CD4-positive, alpha-beta memory T cell (primary cell): ENCODE data around the gene GGT6. TPM values are rescaled to one million over a fixed set of nuclear protein-coding genes. Genes with fewer than 3 reads are reported as not detected.

Source experiments
- CTCF ChIA-PET: fragments of 350-600 bp; sonication (Branson Sonifier 250); formaldehyde crosslinking; loops from one replicate; lab custom pipeline; 2021; ENCODE audit warnings: inconsistent platforms; ENCODE audit not compliant: partially characterized antibody; lab: Charles Lee
- POLR2A ChIA-PET: fragments of 350-600 bp; sonication (Branson Sonifier 250); formaldehyde crosslinking; loops from one replicate; lab custom pipeline; 2021; ENCODE audit not compliant: partially characterized antibody; lab: Charles Lee
- DNase-seq, 5 donors: peaks; one replicate each; pipeline versions ENCODE4 v3.0.0 to v3.0.0-alpha.2; 2020 to 2022; ENCODE audit warnings: mixed read lengths in 1 of 5
- H3K27ac ChIP-seq: one replicate; pipeline ENCODE4 v1.7.0; 2013; ENCODE audit warnings: low read depth, low read length
- H3K27me3 ChIP-seq: 2 replicates; pipeline ENCODE4 v1.7.0; 2013; ENCODE audit warnings: mild to moderate bottlenecking, low read length, moderate library complexity; ENCODE audit not compliant: insufficient read depth
- H3K36me3 ChIP-seq: 2 replicates; pipeline ENCODE4 v1.7.0; 2013; ENCODE audit warnings: mild to moderate bottlenecking, low read length, moderate library complexity; ENCODE audit not compliant: insufficient read depth
- H3K4me1 ChIP-seq: 2 replicates; pipeline ENCODE4 v1.7.0; 2013; ENCODE audit warnings: mild to moderate bottlenecking, low read length, moderate library complexity; ENCODE audit not compliant: insufficient read depth
- H3K4me3 ChIP-seq, 2 donors: one replicate each; pipeline ENCODE4 v1.7.0; 2013; ENCODE audit warnings: low read length in 2 of 2, mild to moderate bottlenecking in 1 of 2
- H3K9me3 ChIP-seq, 2 donors: one replicate each; pipeline ENCODE4 v1.7.0; 2013; ENCODE audit warnings: low read length in 2 of 2, control low read depth in 1 of 2; ENCODE audit not compliant: control insufficient read depth in 1 of 2
- H3K27ac Mint-ChIP-seq, 7 donors: one replicate each; pipeline ENCODE4 v1.8.0; 2020 to 2021; ENCODE audit warnings: mixed read lengths in 7 of 7, mild to moderate bottlenecking in 6 of 7, inconsistent platforms in 3 of 7, moderate library complexity in 3 of 7
- H3K27me3 Mint-ChIP-seq, 2 donors: one replicate each; pipeline ENCODE4 v1.8.0; 2020 to 2021; ENCODE audit warnings: mixed read lengths in 2 of 2
- H3K36me3 Mint-ChIP-seq, 2 donors: one replicate each; pipeline ENCODE4 v1.8.0; 2020 to 2021; ENCODE audit warnings: mixed read lengths in 2 of 2, inconsistent platforms in 1 of 2, mild to moderate bottlenecking in 1 of 2
- H3K4me1 Mint-ChIP-seq, 4 donors: one replicate each; pipeline ENCODE4 v1.8.0; 2020 to 2021; ENCODE audit warnings: mixed read lengths in 4 of 4, mild to moderate bottlenecking in 1 of 4
- H3K4me3 Mint-ChIP-seq, 8 donors: one replicate each; pipeline ENCODE4 v1.8.0; 2020 to 2021; ENCODE audit warnings: mixed read lengths in 8 of 8, mild to moderate bottlenecking in 7 of 8, moderate library complexity in 6 of 8, inconsistent platforms in 3 of 8
- H3K9me3 Mint-ChIP-seq, 8 donors: one replicate each; pipeline ENCODE4 v1.8.0; 2020 to 2021; ENCODE audit warnings: mixed read lengths in 8 of 8, mild to moderate bottlenecking in 5 of 8, inconsistent platforms in 3 of 8, moderate library complexity in 1 of 8
- intact Hi-C: fragments of 100-400 bp; cut with micrococcal nuclease; formaldehyde crosslinking; loops from one replicate; pipeline ENCODE4 v1.15.1; 2023
- polyA plus RNA-seq, 2 donors: library from polyadenylated mRNA; unstranded; fragments of 300-500 nt; fragmentation: Illumina TruSeq; gene quantifications; one replicate each; pipeline ENCODE4 v1.2.3, GENCODE V29; 2021
- total RNA-seq, 2 experiments: library from RNA; stranded (reverse); gene quantifications; one replicate each; pipeline ENCODE4 v1.2.3, GENCODE V29; 2021

The GGT6 gene
- total and polyA plus RNA-seq, 4 experiments from 2014 or later, result not detected

DNA sequence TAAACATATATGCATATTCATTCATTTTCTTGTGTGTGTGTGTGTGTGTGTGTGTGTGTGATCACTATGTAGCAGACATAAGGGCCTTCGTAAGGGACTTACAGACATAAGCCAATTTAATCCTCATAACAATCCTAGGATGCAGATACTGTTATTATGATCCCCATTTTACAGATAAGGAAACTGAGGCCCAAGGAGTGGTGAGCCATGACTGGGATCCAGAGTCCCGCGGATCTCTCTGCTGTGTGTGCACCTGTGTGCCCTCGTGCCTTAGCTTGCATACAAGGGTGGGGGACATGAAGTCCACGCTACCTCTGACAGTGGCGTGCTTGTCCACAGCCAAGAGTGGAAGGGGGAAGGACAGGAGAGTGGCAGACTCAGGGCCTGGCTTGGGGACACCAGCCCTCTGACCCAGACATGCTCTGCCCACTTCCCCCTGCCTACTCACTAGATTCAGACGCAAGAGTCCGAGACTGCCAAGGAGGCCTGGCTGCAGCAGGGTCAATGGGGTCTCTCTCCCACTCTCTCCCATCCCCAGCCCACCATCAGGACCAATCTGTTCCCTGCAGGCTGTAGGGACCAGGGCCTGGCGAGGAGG lies 14.2 kb upstream of the GGT6 start:
- H3K9me3 ChIP-seq, result no peaks in the 10 kb centered on the region
- H3K27me3 Mint-ChIP-seq, result no peaks in the 10 kb centered on the region
- no peak overlapping the region for H3K27ac ChIP-seq
- no peak overlapping the region for H3K4me3 ChIP-seq
- ChIA-PET POLR2A (no interaction called here), CTCF (no interaction called here)
- H3K36me3 Mint-ChIP-seq, result no peaks in the 10 kb centered on the region
- no peaks in the 10 kb centered on the region for H3K27me3 ChIP-seq
- no peaks in the 10 kb centered on the region for H3K36me3 ChIP-seq
- H3K9me3 Mint-ChIP-seq, result no peaks in the 10 kb centered on the region
- H3K4me1 Mint-ChIP-seq, result peaks cover 10 to 23% (median 14%) of the 10 kb centered on the region in 4 donors
- H3K4me1 ChIP-seq, result peaks cover 8% of the 10 kb centered on the region
- no peak for DNase-seq
- H3K27ac Mint-ChIP-seq, result peak overlapping the region in 3 of 7 donors; percentile 7 to 46 (median 42)
- no peak overlapping the region for H3K4me3 Mint-ChIP-seq
- intact Hi-C loops, result no loop called here

GRCh38 chr17:4573669-4574068 lies 13.3 kb upstream of the GGT6 start:
- Histone ChIP-seq H3K4me3 (no peak overlapping the region), H3K36me3 (no peaks in the 10 kb centered on the region), H3K27ac (no peak overlapping the region), H3K4me1 (peaks cover 8% of the 10 kb centered on the region), H3K27me3 (no peaks in the 10 kb centered on the region), H3K9me3 (no peaks in the 10 kb centered on the region)
- Mint-ChIP-seq H3K27ac (peak overlapping the region in 6 of 7 donors; percentile 37 to 81 (median 56)), H3K4me3 (no peak overlapping the region), H3K4me1 (peaks cover 10 to 23% (median 15%) of the 10 kb centered on the region in 4 donors), H3K9me3 (no peaks in the 10 kb centered on the region), H3K36me3 (no peaks in the 10 kb centered on the region), H3K27me3 (no peaks in the 10 kb centered on the region)
- POLR2A ChIA-PET, result no interaction called here
- CTCF ChIA-PET, result no interaction called here
- intact Hi-C loops, result no loop called here
- peak in 4 of 5 donors; percentile 36 to 83 (median 46) for DNase-seq

DNA sequence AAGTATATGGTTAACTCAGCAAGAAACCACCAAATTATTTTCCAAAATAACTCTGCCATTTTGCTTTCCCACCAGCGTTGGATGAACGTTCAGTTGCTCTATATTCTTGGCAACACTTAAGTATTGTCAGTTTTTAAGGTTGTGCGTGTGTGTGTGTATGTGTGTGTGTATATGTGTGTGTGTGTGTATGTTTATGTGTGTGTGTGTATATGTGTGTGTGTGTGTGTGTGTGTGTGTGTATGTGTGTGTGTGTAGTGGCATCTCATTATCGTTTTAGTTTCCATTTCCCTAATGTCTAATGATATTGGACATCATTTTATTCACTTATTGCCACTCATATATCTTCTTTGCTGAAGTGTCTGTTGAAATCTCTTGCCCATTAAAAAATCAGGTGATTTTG lies 12.7 kb upstream of the GGT6 start:
- Mint-ChIP-seq H3K4me1 (peaks cover 10 to 23% (median 15%) of the 10 kb centered on the region in 4 donors), H3K9me3 (no peaks in the 10 kb centered on the region), H3K36me3 (no peaks in the 10 kb centered on the region), H3K4me3 (no peak overlapping the region), H3K27ac (peak overlapping the region in 5 of 7 donors; percentile 11 to 81 (median 61)), H3K27me3 (no peaks in the 10 kb centered on the region)
- no peaks in the 10 kb centered on the region for H3K9me3 ChIP-seq
- ChIA-PET CTCF (no interaction called here), POLR2A (no interaction called here)
- peaks cover 8% of the 10 kb centered on the region for H3K4me1 ChIP-seq
- no peaks in the 10 kb centered on the region for H3K36me3 ChIP-seq
- H3K27ac ChIP-seq, result no peak overlapping the region
- no peaks in the 10 kb centered on the region for H3K27me3 ChIP-seq
- intact Hi-C loops, result no loop called here
- no peak for DNase-seq
- no peak overlapping the region for H3K4me3 ChIP-seq

- Histone ChIP-seq H3K27me3 (no peaks in the 10 kb centered on the region), H3K9me3 (no peaks in the 10 kb centered on the region), H3K4me1 (peaks cover 8% of the 10 kb centered on the region), H3K4me3 (no peak overlapping the region), H3K27ac (no peak overlapping the region), H3K36me3 (no peaks in the 10 kb centered on the region)
- Mint-ChIP-seq H3K4me3 (no peak overlapping the region), H3K9me3 (no peaks in the 10 kb centered on the region), H3K4me1 (peaks cover 10 to 23% (median 15%) of the 10 kb centered on the region in 4 donors), H3K27me3 (no peaks in the 10 kb centered on the region), H3K27ac (no peak overlapping the region), H3K36me3 (no peaks in the 10 kb centered on the region)
- intact Hi-C loops, result no loop called here
- CTCF ChIA-PET, result no interaction called here
- POLR2A ChIA-PET, result no interaction called here
- DNase-seq, result no peak
Observed at GRCh38 chr17:4572131-4572530, 11.8 kb upstream of the GGT6 start.

DNA sequence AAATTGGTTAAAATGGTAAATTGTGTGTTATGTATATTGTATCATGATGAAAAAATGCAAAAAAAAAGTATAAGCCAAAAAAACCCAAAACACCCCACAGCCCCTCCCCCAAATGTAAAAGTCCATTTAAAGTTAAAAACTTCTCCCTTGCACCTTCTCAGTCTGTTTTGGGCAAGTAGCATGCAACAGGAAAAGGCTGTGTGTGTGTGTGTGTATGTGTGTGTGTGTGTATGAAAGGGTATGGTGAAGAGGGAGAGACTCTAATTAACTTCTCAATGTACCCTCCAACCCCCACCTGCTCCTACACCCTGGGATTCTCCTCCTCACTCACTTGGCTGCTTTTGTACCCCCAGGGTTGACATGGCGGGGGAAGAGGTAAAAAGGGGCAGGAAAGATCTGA lies 9.2 kb upstream of the GGT6 start:
- Histone ChIP-seq H3K36me3 (no peaks in the 10 kb centered on the region), H3K4me3 (no peak overlapping the region), H3K9me3 (no peaks in the 10 kb centered on the region), H3K27ac (no peak overlapping the region), H3K4me1 (peaks cover 16% of the 10 kb centered on the region), H3K27me3 (no peaks in the 10 kb centered on the region)
- H3K4me1 Mint-ChIP-seq, result peaks cover 17 to 36% (median 24%) of the 10 kb centered on the region in 4 donors
- intact Hi-C loops, result loop anchor here (5.0 kb wide), 1 partner anchor 333 kb away; the partner anchor contains the start of gene CHRNE
- H3K9me3 Mint-ChIP-seq, result no peaks in the 10 kb centered on the region
- H3K4me3 Mint-ChIP-seq, result peak overlapping the region in 1 of 8 donors; percentile 12
- CTCF ChIA-PET, result interaction anchor here (0.9 to 4.7 kb wide), 2 partner anchors 13 to 152 kb away, joined by 3 to 26 read pairs; no protein-coding TSS in a partner anchor
- peaks cover 0 to 1% of the 10 kb centered on the region in 2 donors for H3K27me3 Mint-ChIP-seq
- no peak for DNase-seq
- POLR2A ChIA-PET, result interaction anchor here (0.6 kb wide), 1 partner anchor 313 kb away, joined by 3 read pairs; no protein-coding TSS in a partner anchor
- H3K36me3 Mint-ChIP-seq, result no peaks in the 10 kb centered on the region
- no peak overlapping the region for H3K27ac Mint-ChIP-seq

GRCh38 chr17:4566785-4567184 lies 6.4 kb upstream of the GGT6 start:
- Histone ChIP-seq H3K27ac (no peak overlapping the region), H3K9me3 (no peaks in the 10 kb centered on the region), H3K4me1 (peaks cover 23% of the 10 kb centered on the region), H3K4me3 (no peak overlapping the region), H3K27me3 (no peaks in the 10 kb centered on the region), H3K36me3 (no peaks in the 10 kb centered on the region)
- Mint-ChIP-seq H3K9me3 (no peaks in the 10 kb centered on the region), H3K4me3 (peak overlapping the region in 1 of 8 donors; percentile 13), H3K27me3 (peaks cover 0 to 1% of the 10 kb centered on the region in 2 donors), H3K27ac (peak overlapping the region in 4 of 7 donors; percentile 10 to 80 (median 53)), H3K4me1 (peaks cover 25 to 40% (median 30%) of the 10 kb centered on the region in 4 donors), H3K36me3 (no peaks in the 10 kb centered on the region)
- intact Hi-C loops, result loop anchor here (1.0 to 5.0 kb wide), 2 partner anchors 323 to 336 kb away; partner anchors contain the start of gene CHRNE
- ChIA-PET POLR2A (interaction anchor here (0.8 to 1.1 kb wide), 3 partner anchors 11 to 145 kb away, joined by 3 read pairs; partner anchors contain the start of gene MYBBP1A), CTCF (interaction anchor here (0.8 to 5.4 kb wide), 24 partner anchors 10 to 342 kb away, joined by 3 to 26 read pairs (median 4); partner anchors contain the start of gene CHRNE)
- DNase-seq, result peak in 2 of 5 donors; percentile 22 to 39
